IPS-11a (cell line): Measurements from ENCODE around the gene CEP120.

Experiments used
- H3K4me3 ChIP-seq: one replicate; pipeline ENCODE4 v1.5.1; 2013; ENCODE audit warnings: low read depth, low read length, control low read depth

The CEP120 gene

GRCh38 chr5:123304777-123305316 is 118.4 kb downstream of the CEP120 start:
- no peak overlapping the region for H3K4me3 ChIP-seq

- H3K4me3 ChIP-seq: no peak overlapping the region
Observed at GRCh38 chr5:123303802-123304201, 119.4 kb downstream of the CEP120 start.

GRCh38 chr5:123300266-123300665 is 122.9 kb downstream of the CEP120 start:
- no peak overlapping the region for H3K4me3 ChIP-seq

GRCh38 chr5:123299136-123299535 is 124.1 kb downstream of the CEP120 start:
- no peak overlapping the region for H3K4me3 ChIP-seq

GRCh38 chr5:123298335-123299030 is 124.7 kb downstream of the CEP120 start:
- H3K4me3 ChIP-seq: no peak overlapping the region

GRCh38 chr5:123297866-123298265 is 125.3 kb downstream of the CEP120 start:
- H3K4me3 ChIP-seq: no peak overlapping the region

GRCh38 chr5:123297198-123297831 is 125.9 kb downstream of the CEP120 start:
- H3K4me3 ChIP-seq: no peak overlapping the region
